Measurements from ENCODE around the gene SCLY. TPM values are rescaled to one million over a fixed set of nuclear protein-coding genes. Genes with fewer than 3 reads are reported as not detected.

The SCLY gene
- total and polyA plus RNA-seq, 2 of the 8 experiments (the other 6 are each of a cell fraction or from before 2014, with no cell fraction given): 79.0 to 79.5 TPM

- TF ChIP-seq CHD7 (IDR thresholded peaks at IDR 0.05; ENCODE audit: insufficient replicate concordance, low read length) (no peak), TBP (IDR thresholded peaks at IDR 0.05; ENCODE audit: low read depth, low read length) (no peak), SAP30 (IDR thresholded peaks at IDR 0.05; ENCODE audit: insufficient read depth, insufficient replicate concordance, low read length) (no peak), RXRA (IDR thresholded peaks at IDR 0.05; ENCODE audit: insufficient read depth, low read depth, low read length) (no peak), ATF3 (IDR thresholded peaks at IDR 0.05; ENCODE audit: insufficient read depth, low read depth, low read length) (no peak), HDAC6 (IDR thresholded peaks at IDR 0.05; ENCODE audit: low read depth, low read length) (no peak)
These were observed 37.4 kb downstream of the SCLY start (continued) for GRCh38 chr2:238097988-238098871.
